Breast epithelium (tissue), 3 donors: ENCODE data around the gene C16orf78.

ENCODE experiments used
- CTCF ChIP-seq, 3 donors: fragments of 450-650 bp; IDR thresholded peaks; one replicate each; pipeline ENCODE4 v1.5.1; 2016 to 2017; ENCODE audit warnings: antibody characterized with exemption in 3 of 3, mild to moderate bottlenecking in 3 of 3, moderate library complexity in 3 of 3
- POLR2A ChIP-seq: fragments of 450-650 bp; IDR thresholded peaks from one replicate; pipeline ENCODE4 v1.6.1; 2016; ENCODE audit warnings: antibody characterized with exemption, mild to moderate bottlenecking, moderate library complexity
- POLR2AphosphoS5 ChIP-seq, 3 donors: sonication (generic); formaldehyde crosslinking; IDR thresholded peaks; one replicate each; pipeline ENCODE4 v1.6.1; 2017; ENCODE audit warnings: antibody characterized with exemption in 3 of 3

GRCh38 chr16:49396206-49396720, 22.7 kb downstream of the C16orf78 start:
- TF ChIP-seq POLR2AphosphoS5 (IDR thresholded peaks at IDR 0.05) (no peak), CTCF (IDR thresholded peaks at IDR 0.05) (no peak), POLR2A (no peak)
